Stimulated activated CD8-positive, alpha-beta memory T cell treated with anti-CD3 and anti-CD28 coated beads, Interleukin-7, amount 100 ng/mL, for 1 hour (primary cell): ENCODE results near the gene BRINP3.

ENCODE experiments used
- DNase-seq, 2 donors: peaks; one replicate each; pipeline ENCODE4 v3.0.0-alpha.2; 2020; ENCODE audit warnings: low read depth in 2 of 2

The BRINP3 gene

DNA sequence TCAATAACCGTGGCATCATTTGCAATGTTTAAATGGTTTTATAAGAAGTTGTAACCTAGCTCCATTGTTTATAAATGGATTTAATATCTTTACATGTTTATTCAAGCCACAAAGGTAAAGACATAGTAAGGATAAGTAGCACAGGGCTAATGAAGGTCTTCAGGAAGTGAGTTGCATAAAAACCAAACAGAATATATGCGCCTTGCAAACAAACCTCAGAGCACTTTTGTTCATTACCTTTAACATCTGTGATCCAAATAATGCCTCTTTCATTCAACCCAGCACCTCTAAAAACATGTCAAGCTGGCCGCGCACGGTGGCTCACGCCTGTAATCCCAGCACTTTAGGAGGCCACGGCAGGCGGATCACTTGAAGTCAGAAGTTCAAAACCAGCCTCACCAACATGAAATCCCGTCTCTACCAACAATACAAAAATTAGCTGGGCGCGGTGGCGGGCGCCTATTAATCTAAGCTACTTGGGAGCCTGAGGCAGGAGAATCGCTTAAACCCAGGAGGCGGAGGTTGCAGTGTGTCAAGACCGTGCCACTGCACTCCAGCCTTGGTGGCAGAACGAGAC is 25.3 kb downstream of the BRINP3 start:
- DNase-seq = no peak

DNA sequence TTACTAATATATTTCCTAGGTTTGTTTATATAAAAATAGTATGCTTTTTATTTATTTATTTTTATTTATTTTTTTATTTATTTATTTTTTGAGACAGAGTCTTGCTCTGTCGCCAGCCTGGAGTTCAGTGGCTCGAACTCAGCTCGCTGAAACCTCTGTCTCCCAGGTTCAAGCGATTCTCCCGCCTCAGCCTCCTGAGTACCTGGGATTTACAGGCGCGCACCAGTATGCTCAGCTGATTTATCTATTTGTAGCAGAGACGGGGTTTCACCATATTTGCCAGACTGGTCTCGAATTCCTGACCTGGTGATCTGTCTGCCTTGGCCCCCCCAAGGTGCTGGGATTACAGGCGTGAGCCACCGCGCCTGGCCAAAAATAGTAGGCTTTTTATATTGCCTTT is 33.2 kb downstream of the BRINP3 start:
- DNase-seq = no peak

DNA sequence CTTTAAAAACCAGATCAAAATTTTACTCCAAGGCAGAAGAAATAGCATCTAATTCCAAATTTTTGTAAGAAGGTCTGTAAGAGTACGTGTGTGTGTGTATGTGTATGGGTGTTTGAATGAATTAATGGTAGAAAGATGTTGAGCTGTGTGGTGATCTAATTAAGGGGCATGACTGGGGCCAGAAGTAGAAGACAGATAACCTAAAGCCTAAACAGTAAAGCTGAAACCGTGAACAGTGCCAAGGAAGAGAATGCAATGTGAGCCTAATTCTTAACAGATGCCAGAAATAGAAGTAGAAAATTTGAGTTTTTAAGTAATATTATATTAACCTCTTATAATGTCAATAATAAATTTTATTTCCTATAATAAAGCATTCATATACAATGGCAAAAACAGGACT is 38.2 kb downstream of the BRINP3 start:
- no peak for DNase-seq

DNA sequence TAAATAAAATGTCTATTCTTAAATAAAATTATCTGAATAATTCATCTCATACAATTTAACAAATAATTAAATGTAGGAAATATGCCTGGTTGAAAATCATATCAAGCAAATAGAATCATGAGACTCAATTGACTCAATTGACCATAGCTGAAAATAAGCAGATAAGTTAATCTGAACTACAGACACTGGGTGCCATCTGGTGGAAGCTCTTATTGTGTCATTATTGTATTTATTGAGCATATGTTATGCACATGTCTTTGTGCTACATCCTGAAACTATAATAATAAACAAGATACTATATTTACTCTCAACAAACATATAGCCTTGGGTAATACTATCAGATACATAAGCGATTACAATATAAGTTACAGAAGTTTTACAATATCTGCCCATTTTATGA is 41.0 kb downstream of the BRINP3 start:
- DNase-seq = no peak

DNA sequence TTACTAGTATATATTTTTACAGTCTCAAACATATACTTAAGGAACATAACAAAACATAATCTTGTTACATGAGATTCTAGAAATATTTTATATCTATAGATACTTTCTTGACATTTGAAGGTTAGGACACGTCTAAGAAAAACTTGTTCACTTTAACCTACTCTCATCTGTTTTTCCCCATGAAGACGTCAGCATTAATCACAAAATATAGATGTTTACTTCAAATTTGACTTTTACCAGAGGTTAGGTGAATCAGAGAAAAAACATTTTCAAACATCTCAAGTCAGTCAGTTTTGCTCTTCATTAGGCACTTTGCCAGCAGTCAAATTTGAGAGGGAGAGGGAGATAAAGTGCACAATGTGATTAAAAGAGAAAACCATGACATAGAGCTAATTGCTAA is 47.7 kb downstream of the BRINP3 start:
- no peak for DNase-seq

DNA sequence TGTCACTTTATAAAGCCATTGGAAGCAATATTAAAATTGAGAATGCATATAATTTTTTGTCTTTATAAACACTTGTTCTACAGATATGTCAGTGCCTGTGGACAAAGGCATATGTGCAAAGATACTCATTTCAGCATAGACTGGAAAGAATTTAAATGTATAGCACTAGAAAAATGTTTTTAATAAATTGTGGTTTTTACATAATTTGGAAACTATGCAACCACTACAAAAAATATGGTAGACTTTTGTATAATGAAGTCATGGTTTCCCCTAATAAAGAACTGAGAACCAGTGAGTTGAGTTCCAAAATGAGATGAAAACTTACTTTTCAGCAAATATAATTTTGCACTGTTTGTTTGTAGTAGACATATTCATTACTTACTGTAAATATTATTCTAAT is 48.5 kb downstream of the BRINP3 start:
- no peak for DNase-seq

DNA sequence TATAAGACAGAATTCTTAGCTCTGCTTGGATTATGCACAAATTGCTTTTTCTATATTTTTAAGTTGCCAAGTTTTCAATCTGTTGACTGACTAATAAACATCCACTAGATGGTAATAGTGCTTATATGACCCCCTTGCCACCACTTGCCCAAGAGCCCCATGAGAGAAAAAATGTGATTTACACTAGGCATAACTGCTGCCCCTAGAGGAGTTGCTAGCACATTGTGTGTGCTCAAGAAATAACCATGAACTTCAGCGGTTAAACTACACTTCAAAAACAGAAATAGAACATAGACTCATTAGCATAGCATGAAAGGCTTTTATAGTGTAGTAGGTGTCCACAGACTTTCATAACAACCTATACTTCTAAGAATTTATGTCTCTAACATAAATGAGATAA is 61.4 kb downstream of the BRINP3 start:
- no peak for DNase-seq

DNA sequence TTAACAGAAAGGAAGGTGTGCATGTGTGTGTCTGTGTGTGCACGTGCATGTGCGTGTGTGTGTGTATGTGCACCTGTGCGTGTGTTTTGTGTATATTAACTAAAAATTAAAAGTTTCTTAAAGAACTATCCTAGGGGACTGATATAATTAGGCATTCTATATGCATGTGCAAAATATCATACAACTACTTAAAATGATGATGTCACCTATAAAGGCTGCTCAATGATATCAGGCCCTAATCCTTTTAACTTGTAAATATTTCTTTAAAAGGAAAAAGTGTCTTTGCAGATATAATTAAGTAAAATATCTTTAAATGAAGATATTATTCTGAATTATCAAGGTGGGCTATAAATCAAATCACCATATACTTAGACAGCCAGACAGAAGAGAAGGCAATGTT is 64.5 kb downstream of the BRINP3 start:
- DNase-seq = no peak

DNA sequence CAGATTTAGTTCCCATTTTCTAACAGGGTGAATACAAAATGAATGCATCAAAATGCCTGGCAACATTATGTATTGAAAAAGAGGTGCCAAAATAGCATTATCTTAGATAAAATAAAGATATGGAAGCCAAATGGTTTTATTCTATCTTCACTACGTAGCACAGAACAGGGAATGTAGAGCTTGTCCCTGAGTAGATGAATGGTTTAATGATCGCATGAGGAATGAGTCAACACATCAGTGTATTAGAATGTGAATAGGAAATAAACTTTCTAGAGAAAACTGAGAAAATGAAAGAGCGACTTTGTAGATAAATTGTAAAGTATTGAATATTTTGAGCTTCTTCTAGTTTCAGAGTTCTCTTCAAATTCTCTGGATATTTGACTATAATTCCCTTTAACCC is 74.3 kb downstream of the BRINP3 start:
- no peak for DNase-seq

DNA sequence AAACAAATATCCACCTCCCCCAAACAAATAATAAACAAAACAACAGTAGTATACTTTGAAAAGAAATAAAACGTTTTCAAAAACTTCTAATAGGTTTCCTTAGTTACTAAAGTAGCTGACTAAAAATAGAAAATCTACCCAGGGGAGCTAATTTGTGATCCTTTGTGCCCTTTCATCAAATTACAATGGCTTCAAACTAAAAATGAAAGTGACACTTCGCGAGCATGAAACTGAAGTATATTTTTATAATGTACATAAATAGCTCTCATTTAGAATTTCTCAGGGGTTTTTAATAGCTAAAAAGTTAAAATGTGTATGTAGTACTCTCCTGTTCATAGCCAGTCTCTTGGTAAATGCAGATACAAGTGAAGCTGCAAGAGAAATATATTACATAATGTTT is 78.4 kb downstream of the BRINP3 start:
- no peak for DNase-seq

DNA sequence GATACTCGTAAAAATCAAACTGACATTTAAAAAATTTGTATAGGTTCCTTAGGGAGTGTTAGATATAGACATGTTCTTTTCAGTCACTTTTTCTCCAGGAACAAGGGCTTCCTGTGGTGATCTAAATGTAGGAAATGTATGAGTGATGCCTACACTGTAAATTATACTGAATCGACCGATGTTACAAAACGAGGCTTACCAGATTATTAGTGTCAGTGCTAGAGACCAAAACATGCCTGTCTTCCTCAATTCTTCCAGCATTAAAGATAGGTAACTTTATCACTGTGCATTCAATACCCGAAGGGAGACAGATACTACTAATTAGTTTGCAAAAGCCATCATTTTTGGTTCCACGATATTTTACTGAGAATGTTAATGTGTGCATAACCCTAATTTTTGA is 86.1 kb downstream of the BRINP3 start:
- no peak for DNase-seq

DNA sequence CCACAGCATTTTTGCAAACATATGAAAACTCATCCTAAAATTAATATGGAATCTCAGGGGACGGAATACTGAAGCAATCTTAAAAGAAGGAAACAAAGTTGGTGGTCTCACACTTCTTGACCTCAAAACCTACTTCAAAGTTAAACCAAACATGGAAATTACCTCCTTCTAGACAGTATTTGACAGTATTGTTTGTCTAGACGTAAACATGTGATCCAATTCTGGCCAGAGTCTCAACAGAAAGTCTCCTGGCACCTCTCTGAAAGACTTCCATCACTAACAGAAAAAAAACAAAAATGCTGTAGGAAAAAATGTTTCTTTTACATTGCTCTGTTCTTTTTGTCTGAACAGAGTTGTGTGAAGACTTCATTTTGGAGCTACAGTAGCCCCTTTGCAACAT is 99.7 kb downstream of the BRINP3 start:
- DNase-seq = no peak

DNA sequence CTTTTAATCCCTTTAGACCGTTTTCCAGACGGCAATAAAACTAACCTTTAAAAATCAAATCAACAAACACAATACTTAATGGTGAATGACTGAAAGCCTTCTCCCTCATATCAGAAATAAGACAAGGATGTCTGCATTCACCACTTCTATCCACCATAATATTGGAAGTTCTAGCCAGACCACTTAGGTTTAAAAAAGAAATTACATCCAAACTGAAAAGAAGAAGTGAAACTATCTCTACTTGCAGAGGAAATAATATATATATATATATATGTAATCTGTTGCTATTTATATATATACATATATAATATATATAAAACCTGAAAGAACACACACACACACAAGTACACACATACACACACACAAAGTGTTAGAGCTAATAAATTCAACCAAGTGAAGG is 100.4 kb downstream of the BRINP3 start:
- no peak for DNase-seq

DNA sequence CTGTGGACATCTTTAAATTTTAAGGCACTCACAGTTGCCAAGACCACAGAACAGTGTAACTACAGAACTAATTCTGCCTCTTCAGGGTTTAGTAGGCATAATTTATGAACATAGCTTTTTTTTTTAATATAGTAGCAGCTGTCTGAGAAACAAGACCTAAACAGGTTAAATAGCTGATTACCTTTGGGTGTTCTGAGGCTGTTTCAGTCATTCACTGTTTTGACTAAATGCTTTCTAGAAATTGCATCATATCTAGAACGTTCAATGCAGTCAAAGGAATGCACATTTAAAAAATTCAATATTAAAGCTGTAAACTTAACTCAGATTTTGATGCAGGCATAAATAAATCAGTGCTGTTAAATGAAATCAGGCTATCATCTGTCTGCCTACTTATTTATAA is 101.6 kb downstream of the BRINP3 start:
- no peak for DNase-seq

DNA sequence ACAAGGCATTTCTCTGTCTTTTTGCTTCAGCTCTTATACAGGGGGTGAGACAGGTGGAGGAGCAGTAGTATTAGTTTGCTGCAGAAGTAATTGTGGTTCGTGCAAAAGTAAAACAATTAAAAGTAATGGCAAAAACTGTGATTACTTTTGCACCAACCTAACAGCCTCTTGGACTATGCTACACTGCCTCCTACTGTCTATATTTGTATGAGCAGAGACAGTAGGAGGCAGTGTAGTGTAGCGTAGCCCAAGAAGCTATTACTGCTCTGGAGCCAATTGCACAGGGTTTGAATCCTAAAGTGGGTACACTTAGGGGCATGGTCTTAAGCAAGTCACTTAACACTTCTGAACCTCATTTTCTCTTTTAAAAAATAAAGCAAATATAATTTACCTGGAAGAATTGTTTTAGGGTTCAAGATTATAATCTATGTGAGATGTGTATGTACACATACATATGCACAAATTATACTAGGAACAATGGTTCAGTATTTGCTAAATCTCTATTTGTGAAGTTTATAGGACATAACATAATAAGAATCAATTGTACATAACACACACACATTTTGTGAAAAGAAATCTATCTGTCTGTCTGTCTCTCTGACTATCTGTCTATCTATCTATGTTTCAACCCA is 103.8 kb downstream of the BRINP3 start:
- no peak for DNase-seq

DNA sequence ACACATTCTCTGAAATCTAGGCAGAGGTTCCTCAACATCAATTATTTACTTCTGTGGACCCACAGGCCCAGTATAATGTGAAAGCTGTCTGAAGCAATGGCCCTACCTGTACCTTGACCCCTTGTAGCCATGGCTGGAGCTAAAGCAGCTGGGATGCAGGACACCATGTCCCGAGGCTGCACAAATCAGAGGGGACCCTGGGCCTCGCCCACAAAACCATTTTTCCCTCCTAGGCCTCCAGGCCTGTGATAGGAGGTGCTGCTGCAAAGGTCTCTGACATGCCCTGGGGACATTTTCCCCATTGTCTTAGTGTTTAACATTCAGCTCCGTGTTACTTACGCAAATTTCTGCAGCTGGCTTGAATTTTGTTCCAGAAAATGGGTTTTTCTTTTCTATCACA is 110.5 kb downstream of the BRINP3 start:
- no peak for DNase-seq

DNA sequence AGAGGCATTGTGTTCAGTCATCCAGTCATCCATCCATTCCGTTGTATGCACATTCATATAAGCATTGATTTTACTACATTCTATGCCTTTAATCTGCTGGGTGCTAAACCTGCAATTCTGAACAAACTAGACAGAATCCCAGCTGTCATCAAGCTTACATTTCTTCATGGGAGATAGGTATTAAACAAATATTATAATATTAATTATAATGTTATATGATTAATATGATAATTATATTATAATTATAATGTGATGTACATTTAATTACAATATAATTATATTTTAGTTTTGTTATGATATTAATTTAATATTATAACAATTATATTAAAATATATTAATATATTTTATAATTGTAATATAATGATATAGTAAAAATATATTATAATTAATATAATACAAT is 112.4 kb downstream of the BRINP3 start:
- no peak for DNase-seq

DNA sequence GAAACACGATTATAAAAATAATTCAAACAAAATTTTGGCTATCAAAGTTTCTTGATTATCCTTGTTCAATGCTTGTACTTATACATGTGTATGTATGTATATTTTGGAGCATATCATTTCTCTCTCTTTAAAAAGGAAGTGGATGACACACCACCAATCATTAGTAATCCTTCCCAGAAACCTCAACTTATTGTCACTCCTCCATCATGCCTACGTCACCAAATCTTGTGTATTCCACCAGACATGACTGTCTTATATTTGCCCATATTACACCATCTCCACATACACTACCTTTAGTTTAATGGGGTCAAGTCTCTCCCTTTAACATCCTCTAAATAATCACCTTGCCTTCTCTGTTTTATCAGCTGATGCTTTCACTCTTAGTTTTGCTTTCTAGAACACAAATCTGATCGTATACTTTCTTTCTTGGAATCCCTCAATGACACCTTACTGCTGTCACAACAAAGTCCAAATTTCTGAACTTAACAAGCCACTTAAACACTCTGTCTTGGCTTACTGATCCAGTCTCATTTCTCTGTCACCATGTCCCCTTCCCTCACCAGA is 124.0 kb downstream of the BRINP3 start:
- no peak for DNase-seq

DNA sequence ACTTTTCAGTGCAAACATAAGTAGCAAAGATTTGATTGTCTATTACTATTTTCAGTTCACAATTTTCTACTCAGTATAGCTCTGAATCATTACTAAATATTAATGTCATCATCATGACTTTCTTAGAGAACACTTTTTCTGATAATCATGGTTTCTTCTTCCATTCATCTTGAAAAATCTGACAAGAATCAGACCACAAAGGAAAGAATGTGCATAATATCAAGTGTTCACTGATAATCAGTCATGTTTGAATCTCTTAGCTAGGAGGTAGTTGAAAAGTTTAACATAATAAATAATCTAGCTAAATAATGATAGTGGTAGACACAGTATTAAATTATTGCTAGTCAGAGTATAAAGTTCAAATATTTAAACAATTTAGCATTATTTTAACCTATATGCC is 133.2 kb downstream of the BRINP3 start:
- DNase-seq = no peak

DNA sequence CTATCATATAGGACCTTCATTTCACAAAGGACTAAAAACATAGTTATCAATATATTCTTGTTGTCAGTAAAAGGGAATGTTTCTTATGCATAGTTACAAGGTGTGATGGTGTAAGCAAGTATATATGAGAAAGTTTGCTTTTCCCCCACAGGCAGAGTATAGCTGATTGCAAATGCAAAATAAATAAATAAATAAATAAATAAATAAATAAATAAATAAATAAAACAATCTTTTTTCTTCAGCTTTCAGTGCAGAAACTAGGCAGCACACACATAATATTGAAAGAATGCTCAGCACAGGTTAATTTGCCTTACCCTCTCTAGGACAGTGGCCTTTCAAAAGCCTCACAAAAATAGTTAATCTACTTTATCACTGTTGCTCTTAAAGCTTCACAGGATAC is 138.8 kb downstream of the BRINP3 start:
- DNase-seq = no peak

DNA sequence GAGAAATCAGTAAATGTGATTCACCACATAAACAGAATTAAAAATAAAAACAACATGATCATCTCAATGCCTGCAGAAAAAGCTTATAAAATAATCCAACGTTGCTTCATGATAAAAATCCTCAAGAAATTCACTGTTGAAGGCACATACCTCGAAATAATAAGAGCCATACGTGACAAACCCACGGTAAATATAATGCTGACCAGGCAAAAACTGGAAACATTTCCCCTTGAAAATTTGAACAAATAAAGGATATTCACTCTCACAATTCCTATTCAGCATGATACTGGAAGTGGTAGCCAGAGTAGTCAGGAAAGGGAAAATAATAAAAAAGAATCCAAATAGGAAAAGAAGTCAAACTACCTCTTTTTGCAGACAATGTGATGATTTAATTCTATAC is 148.8 kb downstream of the BRINP3 start:
- DNase-seq = no peak

DNA sequence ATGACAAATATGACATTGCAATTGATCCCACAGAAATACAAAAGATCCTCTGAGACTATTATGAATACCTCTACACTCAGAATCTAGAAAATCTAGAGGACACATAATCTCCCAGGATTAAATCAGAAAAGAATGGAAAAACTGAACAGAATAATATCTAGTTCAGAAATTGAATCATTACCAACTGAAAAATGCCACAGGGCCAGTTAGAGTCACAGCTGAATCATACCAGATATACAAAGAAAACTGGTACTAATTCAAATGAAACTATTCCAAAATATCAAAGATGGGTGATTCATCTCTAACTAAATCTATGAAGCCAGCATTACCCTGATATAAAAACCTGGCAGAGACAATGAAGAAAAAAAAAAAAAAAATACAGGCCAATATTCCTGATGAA is 149.3 kb downstream of the BRINP3 start:
- no peak for DNase-seq

DNA sequence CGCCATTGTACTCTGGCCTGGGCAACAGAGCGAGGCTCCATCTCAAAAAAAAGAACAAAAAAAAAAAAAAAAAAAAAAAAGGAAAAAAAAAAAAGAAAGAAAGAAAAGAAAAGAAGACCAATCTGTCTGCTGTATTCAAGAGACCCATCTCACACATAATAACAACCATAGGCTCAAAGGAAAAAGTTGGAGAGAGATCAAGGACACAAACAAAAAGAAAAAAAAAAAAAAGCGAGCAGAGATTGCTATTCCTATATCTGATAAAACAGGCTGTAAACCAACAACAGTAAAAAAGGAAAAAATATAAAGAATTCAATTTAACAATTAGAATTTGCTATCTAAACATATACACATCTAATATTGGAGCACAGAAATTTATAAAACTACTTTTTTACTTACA is 150.4 kb downstream of the BRINP3 start:
- no peak for DNase-seq

DNA sequence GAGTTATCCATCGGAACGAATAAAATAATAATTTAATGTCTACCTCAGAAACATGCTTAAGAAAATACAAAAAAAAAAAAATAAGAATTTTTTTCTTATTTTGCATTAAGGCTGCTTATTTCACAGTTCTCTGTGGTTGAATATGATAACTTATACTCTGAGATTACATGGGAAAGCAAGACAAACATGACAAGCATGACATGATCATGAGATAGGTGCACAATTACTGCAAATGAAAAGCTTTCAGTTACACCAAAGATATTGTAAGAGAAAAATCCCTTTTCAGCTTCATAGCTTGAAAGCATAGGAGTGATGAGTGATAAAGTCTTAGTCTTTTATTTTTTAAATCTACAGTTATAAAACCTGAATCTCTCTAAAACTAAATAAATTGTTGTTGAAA is 154.1 kb downstream of the BRINP3 start:
- no peak for DNase-seq
